Spleen (tissue), 11 donors: ENCODE measurements around the gene GABRG3. TPM values are rescaled to one million over a fixed set of nuclear protein-coding genes. Genes with fewer than 3 reads are reported as not detected.

ENCODE experiments used
- DNase-seq: peaks from one replicate; pipeline ENCODE4 v3.0.0-alpha.2; 2020
- H3K27ac ChIP-seq, 8 donors: fragments of 200-600 bp; sonication (generic) in 7 of 8; 1 replicate in 4 of 8; 2 replicates in 4 of 8; pipeline versions ENCODE4 v1.5.0 to v1.8.0; 2016 to 2021; ENCODE audit warnings: inconsistent platforms in 4 of 8, mild to moderate bottlenecking in 4 of 8, moderate library complexity in 1 of 8
- H3K27me3 ChIP-seq, 7 donors: fragments of 200-600 bp; sonication (generic) in 6 of 7; replicated peaks in 1 of 7; 1 replicate in 4 of 7; 2 replicates in 3 of 7; pipeline versions ENCODE4 v1.5.0 to v1.8.0; 2016 to 2021; ENCODE audit warnings: inconsistent platforms in 3 of 7, mild to moderate bottlenecking in 1 of 7
- H3K36me3 ChIP-seq, 6 donors: fragments of 200-600 bp; sonication (generic) in 5 of 6; 1 replicate in 4 of 6; 2 replicates in 2 of 6; pipeline versions ENCODE4 v1.5.0 to v1.8.0; 2016 to 2021; ENCODE audit warnings: inconsistent platforms in 2 of 6
- H3K4me1 ChIP-seq, 6 donors: fragments of 200-600 bp; sonication (generic) in 5 of 6; 1 replicate in 3 of 6; 2 replicates in 3 of 6; pipeline versions ENCODE4 v1.5.0 to v1.8.0; 2016 to 2021; ENCODE audit warnings: inconsistent platforms in 3 of 6
- H3K4me3 ChIP-seq, 8 donors: fragments of 200-600 bp; sonication (generic) in 7 of 8; 1 replicate in 4 of 8; 2 replicates in 4 of 8; pipeline versions ENCODE4 v1.5.0 to v1.8.0; 2016 to 2021; ENCODE audit warnings: inconsistent platforms in 4 of 8, mild to moderate bottlenecking in 4 of 8, moderate library complexity in 2 of 8
- H3K9me3 ChIP-seq, 8 donors: fragments of 200-600 bp; sonication (generic) in 7 of 8; 1 replicate in 4 of 8; 2 replicates in 4 of 8; pipeline versions ENCODE4 v1.5.0 to v1.8.0; 2016 to 2021; ENCODE audit warnings: inconsistent platforms in 4 of 8
- CTCF ChIP-seq, 11 experiments: fragments of 200-600 bp in 7 of 11; fragments of 450-650 bp in 4 of 11; sonication (generic) in 4 of 11; IDR thresholded peaks in 8 of 11; conservative IDR thresholded peaks in 3 of 11; 1 replicate in 7 of 11; 2 replicates in 4 of 11; pipeline versions ENCODE4 v1.4.0 to v1.8.0; 2016 to 2021; ENCODE audit warnings: antibody characterized with exemption in 11 of 11, inconsistent platforms in 4 of 11, mild to moderate bottlenecking in 1 of 11
- POLR2A ChIP-seq, 3 donors: fragments of 450-650 bp; IDR thresholded peaks; one replicate each; pipeline ENCODE4 v1.5.1; 2017; ENCODE audit warnings: antibody characterized with exemption in 3 of 3, mild to moderate bottlenecking in 1 of 3
- POLR2AphosphoS5 ChIP-seq, 3 donors: sonication (generic); formaldehyde crosslinking; IDR thresholded peaks; one replicate each; pipeline ENCODE4 v1.5.1; 2017; ENCODE audit warnings: antibody characterized with exemption in 3 of 3
- WGBS, 5 donors: extraction: QIAGEN DNeasy Blood & Tissue Kit in 3 of 5; methylation state at CpG; one replicate each; pipeline versions ENCODE4 v1.1.5 to v1.1.7; 2013 to 2018; 5-methylcytosine and 5-hydroxymethylcytosine counted together
- intact Hi-C: fragments of 100-400 bp; cut with DNase I; formaldehyde crosslinking; loops from one replicate; pipeline ENCODE4 v1.15.0; 2023; ENCODE audit warnings: low total_unique reads
- polyA plus RNA-seq, 3 donors: library from polyadenylated mRNA; stranded (reverse); fragments of 200-250 nt; gene quantifications; one replicate each; pipeline ENCODE4 v1.2.1, GENCODE V29; 2013
- total RNA-seq, 7 donors: library from RNA; depleted of rRNA in 3 of 7; stranded (reverse); fragments of >200 nt in 3 of 7; fragmentation: NEBNext Ultra II Directional in 4 of 7; extraction: Animal tissue kit (Norgen Biotek cat#: 25700) in 4 of 7; gene quantifications; one replicate each; pipeline versions ENCODE4 v1.1.0 to v1.2.1, GENCODE V29; 2016 to 2021
- donor health status: healthy with polysubstance abuse.
- donor health status: DM: no; HTN: no; CAD: no; lungs with moderate emphysema.
- donor health status: DM: no; HTN: no; CAD: no.
- donor health status: Bipolar disorder and iron deficiency.
- donor health status: healthy.
- donor health status: DM: no; HTN: no; CAD: no.
- donor health status: DM: yes; HTN: yes; CAD: no.

The GABRG3 gene
- total and polyA plus RNA-seq, 10 donors, result 0.14 to 19.6 (median 1.6) TPM

- no peak for TF ChIP-seq CTCF (IDR thresholded peaks at IDR 0.05 in 8 of 11, conservative IDR thresholded peaks at IDR 0.05 in 3 of 11)
- no peak for TF ChIP-seq POLR2A (IDR thresholded peaks at IDR 0.05)
- TF ChIP-seq POLR2AphosphoS5 (IDR thresholded peaks at IDR 0.05), result no peak
- peaks cover 0 to 18% (median 0%) of the 10 kb centered on the region in 8 donors for H3K9me3 ChIP-seq
- intact Hi-C loops, result no loop called here
- no peaks in the 10 kb centered on the region for H3K36me3 ChIP-seq
- H3K27me3 ChIP-seq, result no peaks in the 10 kb centered on the region
- 58 to 80% (median 69%) methylated on average over 9 of the region's 9 CpGs for WGBS, 5 donors
- H3K4me1 ChIP-seq, result no peaks in the 10 kb centered on the region
- no peak overlapping the region for H3K27ac ChIP-seq
- no peak overlapping the region for H3K4me3 ChIP-seq
- no peak for DNase-seq
These were observed 283.1 kb downstream of the GABRG3 start for GRCh38 chr15:27254055-27254454.

DNA sequence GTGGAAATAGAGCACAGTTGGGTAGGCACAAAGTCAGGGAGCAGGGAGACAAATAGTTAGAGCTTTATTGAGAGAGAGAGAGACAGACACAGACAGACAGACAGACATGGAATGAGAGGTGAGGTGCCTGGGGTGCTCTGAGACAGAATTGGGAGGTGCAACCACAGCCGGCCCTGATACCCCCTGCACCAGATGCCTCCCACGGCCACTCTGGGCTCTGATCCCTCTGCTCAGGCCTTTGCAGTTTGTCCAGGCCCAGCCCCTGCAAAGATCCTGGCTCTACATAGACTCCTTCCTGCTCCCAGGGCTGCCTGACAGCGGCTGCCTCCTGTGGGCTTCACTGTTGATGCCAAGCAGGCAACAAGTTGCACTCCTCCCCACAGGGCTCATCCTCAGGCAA is 283.8 kb downstream of the GABRG3 start:
- WGBS, 5 donors, result 58 to 86% (median 75%) methylated on average over 3 of the region's 3 CpGs
- Histone ChIP-seq H3K4me3 (no peak overlapping the region), H3K27me3 (no peaks in the 10 kb centered on the region), H3K4me1 (no peaks in the 10 kb centered on the region), H3K36me3 (no peaks in the 10 kb centered on the region), H3K9me3 (peaks cover 0 to 22% (median 0%) of the 10 kb centered on the region in 8 donors), H3K27ac (no peak overlapping the region)
- TF ChIP-seq POLR2A (IDR thresholded peaks at IDR 0.05) (no peak), POLR2AphosphoS5 (IDR thresholded peaks at IDR 0.05) (no peak), CTCF (IDR thresholded peaks at IDR 0.05 in 8 of 11, conservative IDR thresholded peaks at IDR 0.05 in 3 of 11) (no peak)
- no peak for DNase-seq
- intact Hi-C loops, result no loop called here

GRCh38 chr15:27256446-27256845 is 285.5 kb downstream of the GABRG3 start:
- TF ChIP-seq POLR2A (IDR thresholded peaks at IDR 0.05), result no peak
- no peak for TF ChIP-seq POLR2AphosphoS5 (IDR thresholded peaks at IDR 0.05)
- TF ChIP-seq CTCF (IDR thresholded peaks at IDR 0.05 in 8 of 11, conservative IDR thresholded peaks at IDR 0.05 in 3 of 11), result no peak
- Histone ChIP-seq H3K9me3 (peaks cover 0 to 24% (median 0%) of the 10 kb centered on the region in 8 donors), H3K27ac (no peak overlapping the region), H3K4me1 (no peaks in the 10 kb centered on the region), H3K36me3 (no peaks in the 10 kb centered on the region), H3K4me3 (no peak overlapping the region), H3K27me3 (no peaks in the 10 kb centered on the region)
- 71 to 87% (median 76%) methylated on average over 5 of the region's 5 CpGs for WGBS, 5 donors
- DNase-seq, result no peak
- intact Hi-C loops, result no loop called here

DNA sequence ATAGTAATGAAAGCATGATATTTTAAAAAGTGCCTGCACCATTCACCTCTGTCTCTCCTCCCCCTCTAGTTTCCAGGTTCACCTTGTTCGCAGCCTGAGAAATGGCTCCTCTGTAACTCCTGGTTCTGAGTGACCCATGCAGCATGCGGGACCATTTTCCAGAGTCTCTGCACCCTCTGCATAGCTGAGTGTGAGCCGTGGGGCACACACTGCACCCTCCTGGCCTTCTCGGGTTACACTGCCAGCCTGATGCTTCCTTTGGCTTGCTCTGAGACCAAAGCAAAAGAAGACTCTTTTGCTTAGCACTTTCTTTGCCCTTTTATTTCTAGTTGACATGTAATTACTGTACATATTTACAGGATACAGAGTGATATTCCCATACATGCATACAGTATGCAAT is 287.3 kb downstream of the GABRG3 start:
- peaks cover 0 to 31% (median 0%) of the 10 kb centered on the region in 8 donors for H3K9me3 ChIP-seq
- H3K4me1 ChIP-seq, result no peaks in the 10 kb centered on the region
- no peak for TF ChIP-seq POLR2A (IDR thresholded peaks at IDR 0.05)
- no peak for TF ChIP-seq POLR2AphosphoS5 (IDR thresholded peaks at IDR 0.05)
- no peak for TF ChIP-seq CTCF (IDR thresholded peaks at IDR 0.05 in 8 of 11, conservative IDR thresholded peaks at IDR 0.05 in 3 of 11)
- H3K27me3 ChIP-seq, result no peaks in the 10 kb centered on the region
- no peak overlapping the region for H3K4me3 ChIP-seq
- intact Hi-C loops, result no loop called here
- 51 to 64% (median 61%) methylated on average over 4 of the region's 4 CpGs for WGBS, 5 donors
- no peak overlapping the region for H3K27ac ChIP-seq
- DNase-seq, result no peak
- H3K36me3 ChIP-seq, result no peaks in the 10 kb centered on the region
